Stimulated activated CD8-positive, alpha-beta memory T cell treated with anti-CD3 and anti-CD28 coated beads, Interleukin-4, amount 100 ng/mL, for 1 hour (primary cell): ENCODE data around the gene SCN2B.

Experiments used
- DNase-seq, 2 donors: peaks; one replicate each; pipeline ENCODE4 v3.0.0-alpha.2; 2020; ENCODE audit warnings: low read depth in 2 of 2, low spot score in 1 of 2

SCN2B gene

GRCh38 chr11:118135796-118136165 is 40.7 kb downstream of the SCN2B start:
- no peak for DNase-seq

GRCh38 chr11:118135051-118135795 is 41.2 kb downstream of the SCN2B start:
- no peak for DNase-seq

GRCh38 chr11:118133816-118134215 is 42.6 kb downstream of the SCN2B start:
- no peak for DNase-seq

- DNase-seq = no peak
Observed at GRCh38 chr11:118132385-118133151, 43.9 kb downstream of the SCN2B start.

- no peak for DNase-seq
Observed at GRCh38 chr11:118129471-118130172, 46.8 kb downstream of the SCN2B start.

GRCh38 chr11:118128721-118129470 is 47.5 kb downstream of the SCN2B start:
- no peak for DNase-seq

- no peak for DNase-seq
Observed at GRCh38 chr11:118128310-118128709, 48.1 kb downstream of the SCN2B start.

GRCh38 chr11:118126082-118126838 is 50.2 kb downstream of the SCN2B start:
- DNase-seq = no peak

GRCh38 chr11:118124929-118125535 is 51.4 kb downstream of the SCN2B start:
- DNase-seq = no peak

- DNase-seq = no peak
Observed at GRCh38 chr11:118120793-118121192, 55.6 kb downstream of the SCN2B start.

GRCh38 chr11:118117790-118118601 is 58.4 kb downstream of the SCN2B start:
- no peak for DNase-seq

- no peak for DNase-seq
Observed at GRCh38 chr11:118115048-118115447, 61.4 kb downstream of the SCN2B start.

GRCh38 chr11:118114266-118114665 is 62.2 kb downstream of the SCN2B start:
- DNase-seq = no peak

- no peak for DNase-seq
Observed at GRCh38 chr11:118112711-118113430, 63.6 kb downstream of the SCN2B start.
